ENCODE results near the gene AMOTL1.
"Not testable (repeated sequence)": the region's sequence is repeated elsewhere in the genome, so short reads cannot be mapped to it uniquely, and the experiment has no call there.

Gene AMOTL1

GRCh38 chr11:94795476-94796189, 27.5 kb downstream of the AMOTL1 start:
- DNase-seq, result no peak

GRCh38 chr11:94796190-94796580, 28.0 kb downstream of the AMOTL1 start:
- DNase-seq, result no peak

GRCh38 chr11:94796863-94797262, 28.7 kb downstream of the AMOTL1 start:
- DNase-seq, result no peak

GRCh38 chr11:94799726-94800125, 31.6 kb downstream of the AMOTL1 start:
- no peak for DNase-seq

GRCh38 chr11:94800414-94800813, 32.3 kb downstream of the AMOTL1 start:
- no peak for DNase-seq

- DNase-seq, result no peak
Observed at GRCh38 chr11:94801866-94802460, 33.8 kb downstream of the AMOTL1 start.

- DNase-seq, result no peak
Observed at GRCh38 chr11:94802501-94802900, 34.3 kb downstream of the AMOTL1 start.

GRCh38 chr11:94803491-94803890, 35.3 kb downstream of the AMOTL1 start:
- no peak for DNase-seq

- DNase-seq, result no peak
Observed at GRCh38 chr11:94804874-94805273, 36.7 kb downstream of the AMOTL1 start.

- DNase-seq, result no peak
Observed at GRCh38 chr11:94806014-94806413, 37.9 kb downstream of the AMOTL1 start.

- no peak for DNase-seq
Observed at GRCh38 chr11:94806419-94806818, 38.3 kb downstream of the AMOTL1 start.

- DNase-seq, result no peak
Observed at GRCh38 chr11:94809251-94809650, 41.1 kb downstream of the AMOTL1 start.

- not testable (repeated sequence) for DNase-seq
Observed at GRCh38 chr11:94812724-94813720, 44.9 kb downstream of the AMOTL1 start.

- no peak for DNase-seq
Observed at GRCh38 chr11:94814272-94814976, 46.3 kb downstream of the AMOTL1 start.

GRCh38 chr11:94815705-94816344, 47.7 kb downstream of the AMOTL1 start:
- no peak for DNase-seq

- DNase-seq, result no peak
Observed at GRCh38 chr11:94820480-94820879, 52.3 kb downstream of the AMOTL1 start.

GRCh38 chr11:94821439-94821838, 53.3 kb downstream of the AMOTL1 start:
- no peak for DNase-seq

- DNase-seq, result no peak
Observed at GRCh38 chr11:94822080-94822479, 53.9 kb downstream of the AMOTL1 start.

GRCh38 chr11:94823102-94823732, 55.1 kb downstream of the AMOTL1 start:
- DNase-seq, result no peak

GRCh38 chr11:94825031-94825430, 56.9 kb downstream of the AMOTL1 start:
- no peak for DNase-seq

GRCh38 chr11:94825481-94825880, 57.3 kb downstream of the AMOTL1 start:
- DNase-seq, result no peak

- no peak for DNase-seq
Observed at GRCh38 chr11:94826415-94826814, 58.3 kb downstream of the AMOTL1 start.
